DND-41 (cell line): Measurements from ENCODE around the gene CACNA2D3.

Experiments
- ATAC-seq: fragments of 200-7000 bp; cut with Tn5 transposase; 3 replicates; pipeline ENCODE4 v1.9.1; 2021; ENCODE audit warnings: low read depth; ENCODE audit not compliant: insufficient read depth
- DNase-seq: peaks from one replicate; pipeline ENCODE4 v3.0.0-alpha.2; 2020
- H2AFZ ChIP-seq: 2 replicates; pipeline ENCODE4 v1.6.0; 2012; ENCODE audit warnings: low read depth, low read length
- H3K27ac ChIP-seq: 2 replicates; pipeline ENCODE4 v1.5.1; 2012; ENCODE audit warnings: low read length, inconsistent platforms
- H3K27me3 ChIP-seq: fragments of 200-600 bp; sonication (generic); 2 replicates; pipeline ENCODE4 v1.6.0; 2012; ENCODE audit warnings: low read length, mild to moderate bottlenecking, inconsistent platforms; ENCODE audit not compliant: insufficient read depth, poor library complexity
- H3K36me3 ChIP-seq: 2 replicates; pipeline ENCODE4 v1.5.1; 2012; ENCODE audit warnings: low read length, inconsistent platforms; ENCODE audit not compliant: insufficient read depth
- H3K4me1 ChIP-seq: 2 replicates; pipeline ENCODE4 v1.5.1; 2012; ENCODE audit warnings: mild to moderate bottlenecking, low read length; ENCODE audit not compliant: insufficient read depth
- H3K4me2 ChIP-seq: 2 replicates; pipeline ENCODE4 v1.6.0; 2012; ENCODE audit warnings: mild to moderate bottlenecking, moderate library complexity, low read length, inconsistent platforms; ENCODE audit not compliant: insufficient read depth
- H3K4me3 ChIP-seq, 2 experiments: fragments of 200-600 bp in 1 of 2; shearing (Covaris generic) in 1 of 2; 2 replicates each; pipeline ENCODE4 v1.5.1; 2012 to 2016; ENCODE audit warnings: inconsistent platforms in 2 of 2, low read length in 2 of 2, mild to moderate bottlenecking in 2 of 2, low read depth in 1 of 2, moderate library complexity in 1 of 2
- H3K79me2 ChIP-seq: 2 replicates; pipeline ENCODE4 v1.6.0; 2012; ENCODE audit warnings: low read length, inconsistent platforms; ENCODE audit not compliant: insufficient read depth
- H3K9ac ChIP-seq: 2 replicates; pipeline ENCODE4 v1.6.0; 2012; ENCODE audit warnings: low read depth, mild to moderate bottlenecking, inconsistent platforms, low read length, moderate library complexity
- H3K9me3 ChIP-seq: 2 replicates; pipeline ENCODE4 v1.5.1; 2012; ENCODE audit warnings: low read length, moderate library complexity, mild to moderate bottlenecking, inconsistent platforms; ENCODE audit not compliant: insufficient read depth, severe bottlenecking
- H4K20me1 ChIP-seq: 2 replicates; pipeline ENCODE4 v1.6.0; 2012; ENCODE audit warnings: low read length; ENCODE audit not compliant: insufficient read depth
- EZH2 ChIP-seq: IDR thresholded peaks from 3 replicates; pipeline ENCODE4 v1.6.1; 2012; ENCODE audit warnings: borderline replicate concordance, low read depth, mild to moderate bottlenecking, moderate library complexity, low read length, inconsistent platforms; ENCODE audit not compliant: severe bottlenecking
- TF ChIP-seq, protein P1 (sequence below): IDR thresholded peaks from 2 replicates; pipeline ENCODE4 v1.5.1; 2012; ENCODE audit warnings: borderline replicate concordance, low read length, moderate library complexity, mild to moderate bottlenecking; ENCODE audit not compliant: poor library complexity, severe bottlenecking; ENCODE audit errors: extremely low read depth

Gene CACNA2D3

DNA sequence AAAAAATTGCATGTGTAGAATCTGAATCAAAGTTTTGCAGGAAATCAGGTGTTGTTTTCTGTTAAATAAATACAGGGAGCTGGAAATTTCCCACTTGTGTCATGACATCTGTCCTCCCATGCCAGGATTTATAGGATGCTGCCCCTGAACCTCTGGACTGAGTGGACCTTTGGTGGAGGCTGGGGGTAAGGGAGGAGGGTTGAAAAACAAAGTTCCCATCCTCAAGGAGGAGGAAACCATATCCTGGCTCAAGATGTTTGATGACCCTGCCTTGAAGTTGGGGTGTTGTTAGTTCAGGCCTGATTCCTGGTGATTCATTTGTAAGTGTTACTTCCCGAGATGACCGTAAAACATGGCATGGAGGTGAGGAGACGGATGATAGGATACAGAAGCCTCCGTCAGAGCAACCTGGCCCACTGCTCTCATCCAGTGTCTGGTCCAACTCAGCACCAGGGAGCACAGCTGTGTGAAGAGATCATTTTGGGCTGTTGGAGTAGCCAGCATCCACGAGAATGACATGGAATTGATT, 223.6 kb downstream of the CACNA2D3 start:
- Histone ChIP-seq H3K9ac (no peak overlapping the region), H3K27me3 (peaks cover 8% of the 10 kb centered on the region), H3K36me3 (no peaks in the 10 kb centered on the region), H3K79me2 (no peaks in the 10 kb centered on the region), H3K9me3 (no peaks in the 10 kb centered on the region), H3K4me1 (no peaks in the 10 kb centered on the region), H3K27ac (no peak overlapping the region), H3K4me2 (no peak overlapping the region), H4K20me1 (no peaks in the 10 kb centered on the region), H3K4me3 (no peak overlapping the region), H2AFZ (no peak overlapping the region)
- TF ChIP-seq EZH2, result no peak
- TF ChIP-seq, protein P1, sequence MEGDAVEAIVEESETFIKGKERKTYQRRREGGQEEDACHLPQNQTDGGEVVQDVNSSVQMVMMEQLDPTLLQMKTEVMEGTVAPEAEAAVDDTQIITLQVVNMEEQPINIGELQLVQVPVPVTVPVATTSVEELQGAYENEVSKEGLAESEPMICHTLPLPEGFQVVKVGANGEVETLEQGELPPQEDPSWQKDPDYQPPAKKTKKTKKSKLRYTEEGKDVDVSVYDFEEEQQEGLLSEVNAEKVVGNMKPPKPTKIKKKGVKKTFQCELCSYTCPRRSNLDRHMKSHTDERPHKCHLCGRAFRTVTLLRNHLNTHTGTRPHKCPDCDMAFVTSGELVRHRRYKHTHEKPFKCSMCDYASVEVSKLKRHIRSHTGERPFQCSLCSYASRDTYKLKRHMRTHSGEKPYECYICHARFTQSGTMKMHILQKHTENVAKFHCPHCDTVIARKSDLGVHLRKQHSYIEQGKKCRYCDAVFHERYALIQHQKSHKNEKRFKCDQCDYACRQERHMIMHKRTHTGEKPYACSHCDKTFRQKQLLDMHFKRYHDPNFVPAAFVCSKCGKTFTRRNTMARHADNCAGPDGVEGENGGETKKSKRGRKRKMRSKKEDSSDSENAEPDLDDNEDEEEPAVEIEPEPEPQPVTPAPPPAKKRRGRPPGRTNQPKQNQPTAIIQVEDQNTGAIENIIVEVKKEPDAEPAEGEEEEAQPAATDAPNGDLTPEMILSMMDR, result no peak
- ATAC-seq, result no peak
- no peak for DNase-seq

DNA sequence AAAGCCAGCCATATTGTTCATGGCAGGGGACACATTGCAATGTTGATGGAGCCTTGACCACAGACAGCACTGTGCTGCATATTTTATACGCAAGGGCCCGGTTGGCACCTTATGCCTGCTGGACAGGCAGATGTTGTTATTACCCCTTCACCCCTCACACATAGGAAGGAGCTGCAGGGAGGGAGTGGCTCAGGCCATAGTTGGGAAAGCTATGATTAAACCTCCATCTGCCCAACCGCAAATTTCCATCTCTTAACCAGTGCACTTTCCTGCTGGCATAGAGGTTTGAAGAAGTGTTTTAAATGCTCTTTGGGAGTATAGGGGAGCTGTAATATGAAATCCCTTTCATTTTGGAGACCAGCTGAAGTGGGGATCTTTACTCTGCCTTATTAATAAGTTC, 224.7 kb downstream of the CACNA2D3 start:
- TF ChIP-seq EZH2, result no peak
- TF ChIP-seq, protein P1, result no peak
- Histone ChIP-seq H3K9me3 (no peaks in the 10 kb centered on the region), H3K4me2 (no peak overlapping the region), H4K20me1 (no peaks in the 10 kb centered on the region), H3K9ac (no peak overlapping the region), H3K4me3 (no peak overlapping the region), H3K79me2 (no peaks in the 10 kb centered on the region), H3K36me3 (no peaks in the 10 kb centered on the region), H3K27me3 (peaks cover 8% of the 10 kb centered on the region), H3K4me1 (no peaks in the 10 kb centered on the region), H3K27ac (no peak overlapping the region), H2AFZ (no peak overlapping the region)
- ATAC-seq (no peak), DNase-seq (no peak)

DNA sequence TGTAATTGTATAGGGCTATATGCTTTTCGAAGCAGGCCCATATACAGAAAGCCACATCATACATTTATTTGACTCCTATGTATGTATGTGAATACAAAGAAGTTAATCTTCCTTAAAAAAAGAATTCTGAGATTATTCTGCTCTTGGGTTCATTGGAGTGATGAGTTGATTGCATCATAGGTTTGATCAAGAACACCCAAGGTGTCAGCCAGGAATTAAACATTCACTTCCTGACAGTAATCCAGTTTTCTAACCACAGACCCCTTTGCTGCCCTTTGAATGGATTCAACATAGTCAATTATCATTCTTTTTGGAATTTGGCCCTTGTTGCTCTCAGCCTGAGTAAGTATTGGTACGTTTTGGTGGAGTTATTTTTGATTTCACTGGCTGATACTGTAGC, 225.6 kb downstream of the CACNA2D3 start:
- Histone ChIP-seq H2AFZ (no peak overlapping the region), H3K36me3 (no peaks in the 10 kb centered on the region), H3K4me3 (no peak overlapping the region), H3K79me2 (no peaks in the 10 kb centered on the region), H3K27ac (no peak overlapping the region), H3K9ac (no peak overlapping the region), H4K20me1 (no peaks in the 10 kb centered on the region), H3K9me3 (no peaks in the 10 kb centered on the region), H3K4me1 (no peaks in the 10 kb centered on the region), H3K4me2 (no peak overlapping the region), H3K27me3 (no peaks in the 10 kb centered on the region)
- no peak for DNase-seq
- no peak for ATAC-seq
- no peak for TF ChIP-seq EZH2
- TF ChIP-seq, protein P1, result no peak

DNA sequence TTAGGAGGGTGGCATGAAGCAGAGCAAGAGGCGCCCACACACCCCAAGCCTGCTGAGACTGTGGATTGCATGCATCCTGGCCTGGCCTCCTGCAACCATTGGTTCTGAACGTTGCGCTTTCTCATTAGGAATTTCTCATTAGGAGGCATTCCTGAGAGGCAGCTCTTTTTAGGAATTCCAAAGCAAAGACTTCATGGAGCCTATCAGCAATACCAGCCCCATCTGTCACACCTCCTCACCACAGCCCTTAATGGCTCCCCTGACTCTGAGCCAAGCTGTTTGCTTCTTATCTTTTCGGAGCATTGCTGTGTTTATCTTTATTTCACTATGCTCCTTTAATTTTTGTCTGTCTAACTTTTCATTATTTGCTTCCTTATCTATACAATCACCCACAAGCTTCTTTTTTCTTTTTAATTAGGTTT, 226.9 kb downstream of the CACNA2D3 start:
- Histone ChIP-seq H3K27me3 (no peaks in the 10 kb centered on the region), H3K9ac (no peak overlapping the region), H3K4me1 (no peaks in the 10 kb centered on the region), H3K79me2 (no peaks in the 10 kb centered on the region), H3K4me3 (no peak overlapping the region), H4K20me1 (no peaks in the 10 kb centered on the region), H3K9me3 (no peaks in the 10 kb centered on the region), H3K27ac (no peak overlapping the region), H3K36me3 (no peaks in the 10 kb centered on the region), H2AFZ (no peak overlapping the region), H3K4me2 (no peak overlapping the region)
- TF ChIP-seq EZH2, result no peak
- TF ChIP-seq, protein P1, result no peak
- DNase-seq (no peak), ATAC-seq (no peak)
